Mesodermal cell (in vitro differentiated cells): ENCODE measurements around the gene POLD1.

Source experiments
- H3K27ac ChIP-seq: 2 replicates; pipeline ENCODE4 v1.7.0; 2013; ENCODE audit warnings: mild to moderate bottlenecking, low read depth, low read length, moderate library complexity; ENCODE audit not compliant: severe bottlenecking
- H3K36me3 ChIP-seq: 2 replicates; pipeline ENCODE4 v1.7.1; 2013; ENCODE audit warnings: mild to moderate bottlenecking, low read length, moderate library complexity; ENCODE audit not compliant: control insufficient read depth, insufficient read depth
- H3K4me1 ChIP-seq: one replicate; pipeline ENCODE4 v1.7.1; 2013; ENCODE audit warnings: mild to moderate bottlenecking, low read length; ENCODE audit not compliant: insufficient read depth, control insufficient read depth, poor library complexity, severe bottlenecking
- H3K4me3 ChIP-seq: 2 replicates; pipeline ENCODE4 v1.7.0; 2013; ENCODE audit warnings: low read length, control low read depth, mild to moderate bottlenecking; ENCODE audit not compliant: insufficient read depth, poor library complexity, severe bottlenecking; ENCODE audit errors: extremely low read depth
- H3K9me3 ChIP-seq: 2 replicates; pipeline ENCODE4 v1.7.1; 2013; ENCODE audit warnings: mild to moderate bottlenecking, low read length, moderate library complexity; ENCODE audit not compliant: control insufficient read depth
- WGBS, 2 experiments: methylation state at CpG; one replicate each; pipeline ENCODE4 v1.1.5; 2013; ENCODE audit warnings: missing lambda C conversion rate in 2 of 2; ENCODE audit not compliant: insufficient coverage in 2 of 2; 5-methylcytosine and 5-hydroxymethylcytosine counted together

The POLD1 gene

DNA sequence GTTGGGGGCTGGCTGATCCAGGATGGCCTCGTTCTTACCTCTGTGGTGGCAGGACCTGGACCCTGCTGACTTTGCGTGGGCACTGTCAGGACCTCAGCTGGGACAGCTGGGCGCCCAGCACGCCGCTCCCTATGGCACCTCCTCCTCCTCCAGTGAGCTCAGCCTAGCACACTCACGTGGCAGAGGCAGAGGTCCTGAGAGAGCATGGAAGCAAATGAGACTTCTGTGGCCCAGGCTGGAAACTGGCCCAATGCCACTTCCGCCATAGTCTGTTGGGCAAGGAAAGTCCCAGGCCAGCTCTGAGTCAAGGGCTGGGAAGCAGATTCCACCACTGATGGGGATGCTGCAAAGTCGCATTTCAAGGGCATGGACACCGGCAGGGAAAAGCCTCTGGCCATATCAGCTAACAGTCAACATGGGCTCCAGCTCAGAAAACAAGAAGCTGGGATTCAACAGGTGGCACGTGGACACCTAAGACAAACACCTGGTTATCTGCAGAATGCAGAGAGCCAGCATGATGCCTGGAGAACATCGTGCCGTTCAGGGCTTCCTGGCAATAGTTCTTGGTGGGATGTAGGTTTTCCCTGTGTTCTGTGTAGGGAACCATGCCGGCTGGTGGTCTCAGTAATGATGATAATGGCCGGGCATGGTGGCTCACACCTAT is 65.2 kb downstream of the POLD1 start:
- Histone ChIP-seq H3K36me3 (no peaks in the 10 kb centered on the region), H3K9me3 (no peaks in the 10 kb centered on the region), H3K4me3 (no peak overlapping the region), H3K4me1 (no peaks in the 10 kb centered on the region), H3K27ac (no peak overlapping the region)
- 84% methylated on average over 9 to 10 of the region's 14 CpGs for WGBS, 2 experiments

DNA sequence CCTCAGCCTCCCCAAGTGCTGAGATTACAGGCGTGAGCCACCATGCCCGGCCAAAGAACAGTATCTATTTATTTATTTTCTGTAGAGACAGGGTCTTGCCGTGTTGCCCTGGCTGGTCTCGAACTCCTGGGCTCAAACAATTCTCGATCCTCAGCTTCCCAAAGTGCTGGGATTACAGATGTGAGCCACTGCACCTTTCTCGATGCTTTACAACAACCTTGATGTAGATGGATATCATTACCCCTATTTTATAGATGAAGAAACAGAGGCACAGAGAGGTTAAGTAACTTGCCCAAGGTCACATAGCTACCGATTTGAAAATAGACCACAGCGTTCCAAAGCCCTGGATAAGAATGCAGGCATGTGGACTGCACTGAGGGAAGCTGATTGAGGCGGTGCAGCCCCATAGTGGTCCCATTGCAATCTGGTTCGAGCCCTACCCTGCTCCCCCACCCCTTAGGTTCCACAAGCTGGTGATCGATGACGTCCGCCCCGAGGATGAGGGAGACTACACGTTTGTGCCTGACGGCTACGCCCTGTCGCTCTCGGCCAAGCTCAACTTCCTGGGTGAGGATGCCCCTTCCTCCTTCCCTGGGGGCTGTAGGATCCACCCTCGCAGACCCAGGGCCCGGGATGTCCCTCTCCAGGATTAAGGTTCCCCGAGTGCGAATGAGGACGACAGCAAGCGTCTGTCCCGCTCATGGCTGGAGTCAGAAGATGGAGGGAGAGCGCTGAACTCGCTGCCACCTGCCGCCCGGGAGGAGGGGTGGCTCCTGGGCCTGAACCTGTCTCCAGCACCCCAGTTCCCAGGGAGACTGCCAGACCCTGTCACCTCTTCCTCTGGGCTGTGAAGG is 66.4 kb downstream of the POLD1 start:
- WGBS, 2 experiments, result 79 to 84% methylated on average over 18 to 28 of the region's 30 CpGs
- Histone ChIP-seq H3K27ac (no peak overlapping the region), H3K4me3 (no peak overlapping the region)

DNA sequence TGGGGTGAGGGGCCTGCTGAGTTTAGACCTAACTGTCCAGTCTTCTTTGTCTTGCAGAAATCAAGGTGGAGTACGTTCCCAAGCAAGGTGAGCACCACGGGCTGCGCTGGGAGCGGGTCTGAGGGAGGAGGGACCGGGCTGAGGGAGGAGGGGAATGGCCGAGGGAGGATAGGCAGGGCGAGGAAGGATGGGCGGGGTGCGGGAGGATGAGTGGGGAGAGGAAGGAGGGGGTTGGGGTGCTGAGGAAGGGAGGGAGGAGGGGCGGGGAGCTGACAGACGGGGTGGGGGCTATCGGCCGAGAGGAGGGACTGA is 67.0 kb downstream of the POLD1 start:
- Histone ChIP-seq H3K36me3 (no peaks in the 10 kb centered on the region), H3K9me3 (no peaks in the 10 kb centered on the region), H3K4me3 (no peak overlapping the region), H3K27ac (no peak overlapping the region), H3K4me1 (no peaks in the 10 kb centered on the region)
- WGBS, 2 experiments, result 72 to 81% methylated on average over 7 to 13 of the region's 13 CpGs

More for the DNA sequence above, 66.4 kb downstream of the POLD1 start:
- Histone ChIP-seq H3K4me1 (no peaks in the 10 kb centered on the region), H3K9me3 (no peaks in the 10 kb centered on the region), H3K36me3 (no peaks in the 10 kb centered on the region)

DNA sequence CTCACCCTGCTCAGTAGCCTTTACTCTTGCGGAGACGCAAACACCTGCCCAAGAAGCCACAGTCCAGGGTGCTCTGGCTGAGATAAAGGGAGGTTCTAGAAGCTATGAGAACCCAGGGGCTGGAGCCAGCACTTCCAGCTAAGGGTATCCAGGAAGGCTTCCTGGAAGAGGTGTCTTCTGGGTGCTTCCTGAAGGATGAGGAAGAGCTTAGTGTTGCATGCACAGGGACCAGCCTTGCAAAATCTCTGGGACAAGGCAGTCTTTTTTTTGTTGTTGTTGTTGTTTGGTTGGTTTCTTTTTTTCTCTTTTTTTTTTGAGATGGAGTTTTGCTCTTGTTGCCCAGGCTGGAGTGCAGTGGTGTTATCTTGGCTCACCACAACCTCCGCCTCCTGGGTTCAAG is 69.1 kb downstream of the POLD1 start:
- Histone ChIP-seq H3K9me3 (no peaks in the 10 kb centered on the region), H3K4me3 (no peak overlapping the region), H3K4me1 (no peaks in the 10 kb centered on the region), H3K27ac (no peak overlapping the region), H3K36me3 (no peaks in the 10 kb centered on the region)
- 100% methylated on average over 1 of the region's 3 CpGs for WGBS, 2 experiments

- H3K27ac ChIP-seq, result no peak overlapping the region
- no peaks in the 10 kb centered on the region for H3K4me1 ChIP-seq
- H3K36me3 ChIP-seq, result no peaks in the 10 kb centered on the region
- no peaks in the 10 kb centered on the region for H3K9me3 ChIP-seq
- 69 to 82% methylated on average over 2 of the region's 2 CpGs for WGBS, 2 experiments
- H3K4me3 ChIP-seq, result no peak overlapping the region
These were observed 71.8 kb downstream of the POLD1 start for GRCh38 chr19:50455992-50456391.

- H3K4me3 ChIP-seq, result no peak overlapping the region
- H3K27ac ChIP-seq, result no peak overlapping the region
- WGBS, 2 experiments, result 82 to 88% methylated on average over 5 of the region's 5 CpGs
- H3K4me1 ChIP-seq, result no peaks in the 10 kb centered on the region
- H3K9me3 ChIP-seq, result no peaks in the 10 kb centered on the region
- H3K36me3 ChIP-seq, result no peaks in the 10 kb centered on the region
These were observed 73.2 kb downstream of the POLD1 start for GRCh38 chr19:50457300-50457699.

DNA sequence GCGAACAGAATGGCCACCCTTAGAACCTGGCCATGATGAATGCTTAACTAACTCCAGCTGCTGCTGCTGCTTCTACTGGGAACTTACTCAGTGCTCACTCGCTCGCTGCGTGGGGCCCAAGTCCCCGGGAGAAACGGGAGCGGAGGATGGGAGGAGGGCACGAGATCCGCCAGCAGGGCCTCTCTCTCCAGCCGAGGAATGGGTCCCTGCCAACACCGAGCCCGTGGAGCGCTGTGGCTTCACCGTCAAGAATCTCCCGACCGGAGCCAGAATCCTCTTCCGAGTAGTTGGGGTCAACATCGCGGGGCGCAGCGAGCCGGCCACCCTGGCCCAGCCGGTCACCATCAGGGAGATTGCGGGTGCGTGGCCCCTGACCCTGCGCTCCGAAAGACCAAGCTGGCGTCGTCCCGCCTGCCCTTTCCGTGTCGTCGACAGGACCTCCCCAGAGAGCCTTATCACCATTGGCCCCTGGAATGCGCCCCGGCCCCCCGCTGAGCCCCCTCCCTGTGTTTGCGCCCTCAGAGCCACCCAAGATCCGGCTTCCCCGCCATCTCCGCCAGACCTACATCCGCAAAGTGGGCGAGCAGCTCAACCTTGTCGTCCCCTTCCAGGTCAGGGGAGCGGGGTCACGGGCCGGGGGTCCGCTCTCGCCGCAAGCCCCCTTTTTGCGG is 74.4 kb downstream of the POLD1 start:
- 87 to 89% methylated on average over 40 to 48 of the region's 50 CpGs for WGBS, 2 experiments
- H3K4me1 ChIP-seq, result no peaks in the 10 kb centered on the region
- H3K27ac ChIP-seq, result no peak overlapping the region
- no peak overlapping the region for H3K4me3 ChIP-seq
- no peaks in the 10 kb centered on the region for H3K9me3 ChIP-seq
- no peaks in the 10 kb centered on the region for H3K36me3 ChIP-seq

DNA sequence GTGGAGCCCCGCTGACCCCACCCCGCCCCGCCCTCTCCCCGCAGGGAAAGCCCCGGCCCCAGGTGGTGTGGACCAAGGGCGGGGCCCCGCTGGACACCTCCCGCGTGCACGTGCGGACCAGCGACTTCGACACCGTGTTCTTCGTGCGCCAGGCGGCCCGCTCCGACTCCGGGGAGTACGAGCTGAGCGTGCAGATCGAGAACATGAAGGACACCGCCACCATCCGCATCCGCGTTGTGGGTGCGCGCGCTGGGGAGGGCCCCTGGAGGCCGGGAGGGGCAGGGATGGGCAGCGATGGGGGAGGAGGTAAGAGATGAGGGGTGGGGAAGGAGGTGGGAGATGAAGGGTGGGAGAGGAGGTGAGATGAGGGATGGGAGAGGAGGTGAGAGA is 74.9 kb downstream of the POLD1 start:
- no peak overlapping the region for H3K27ac ChIP-seq
- H3K36me3 ChIP-seq, result no peaks in the 10 kb centered on the region
- 93 to 95% methylated on average over 20 to 32 of the region's 32 CpGs for WGBS, 2 experiments
- no peaks in the 10 kb centered on the region for H3K9me3 ChIP-seq
- H3K4me1 ChIP-seq, result no peaks in the 10 kb centered on the region
- H3K4me3 ChIP-seq, result no peak overlapping the region

DNA sequence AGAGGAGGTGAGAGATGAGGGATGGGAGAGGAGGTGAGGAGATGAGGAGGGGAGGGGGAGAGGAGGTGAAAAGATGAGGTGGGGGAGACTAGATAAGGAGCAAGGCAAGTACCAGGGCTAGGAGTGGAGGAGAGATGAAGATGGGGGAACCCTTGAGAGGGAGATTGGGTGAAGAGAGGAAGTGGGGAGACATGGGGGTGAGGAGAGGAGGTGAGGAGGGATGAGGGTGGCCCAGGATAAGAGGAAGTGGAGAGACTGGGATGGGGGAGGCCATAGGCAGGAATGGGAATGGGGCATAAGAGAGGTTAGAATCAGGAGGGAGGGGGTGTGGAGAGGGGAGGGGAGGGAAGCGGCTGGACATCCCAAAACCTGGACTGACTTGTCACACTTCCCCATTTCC is 75.5 kb downstream of the POLD1 start:
- Histone ChIP-seq H3K4me3 (no peak overlapping the region), H3K36me3 (no peaks in the 10 kb centered on the region)

GRCh38 chr19:50460161-50460765 is 76.1 kb downstream of the POLD1 start:
- H3K4me3 ChIP-seq, result no peak overlapping the region
- H3K27ac ChIP-seq, result no peak overlapping the region
- WGBS, 2 experiments, result 76 to 77% methylated on average over 11 to 13 of the region's 13 CpGs
- no peaks in the 10 kb centered on the region for H3K9me3 ChIP-seq
- no peaks in the 10 kb centered on the region for H3K4me1 ChIP-seq
- no peaks in the 10 kb centered on the region for H3K36me3 ChIP-seq

More for the DNA sequence above, 75.5 kb downstream of the POLD1 start:
- H3K27ac ChIP-seq, result no peak overlapping the region
- H3K4me1 ChIP-seq, result no peaks in the 10 kb centered on the region
- WGBS, 2 experiments, result 100% methylated on average over 1 of the region's 1 CpG; no CpG with 5 or more reads in 1 of the 2 experiments
- H3K9me3 ChIP-seq, result no peaks in the 10 kb centered on the region
